NCI-H510A (cell line): ENCODE data around the gene ITGA5.

Experiments
- DNase-seq: peaks from one replicate; lab custom pipeline; 2025; lab: John Stamatoyannopoulos, UW

Gene ITGA5

DNA sequence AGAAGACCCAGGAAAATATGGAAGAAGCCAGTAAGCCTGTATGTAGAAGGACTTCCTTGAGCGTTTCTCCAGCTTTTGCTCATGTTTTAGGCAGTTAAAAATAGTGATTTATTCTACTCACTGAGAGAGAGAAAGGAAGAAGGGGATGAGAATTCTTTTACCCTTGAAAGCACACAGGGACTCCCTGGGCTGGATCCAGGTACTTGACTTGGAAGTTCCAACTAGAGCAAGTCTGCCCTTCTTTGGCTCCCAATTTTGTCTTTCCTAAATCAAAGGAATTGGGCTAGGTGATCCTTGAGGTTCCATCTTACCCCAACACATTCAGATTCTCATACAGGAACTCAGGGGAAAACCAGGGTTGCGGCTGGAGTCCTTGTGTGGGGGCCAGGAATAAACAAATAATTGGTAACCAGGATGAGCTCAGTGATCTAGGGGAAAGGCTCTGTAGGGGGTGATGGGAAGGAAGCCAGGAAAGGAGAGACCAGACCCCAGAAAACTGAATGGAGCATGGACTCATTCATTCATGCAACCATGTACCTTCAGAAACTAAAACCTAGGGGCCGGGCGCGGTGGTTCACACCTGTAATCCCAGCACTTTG is 11.5 kb upstream of the ITGA5 start:
- DNase-seq = no peak

- no peak for DNase-seq
Observed at GRCh38 chr12:54429014-54429471, 10.0 kb upstream of the ITGA5 start.

GRCh38 chr12:54428050-54429013 is 9.3 kb upstream of the ITGA5 start:
- no peak for DNase-seq

- DNase-seq = no peak
Observed at GRCh38 chr12:54427106-54427505, 8.0 kb upstream of the ITGA5 start.

GRCh38 chr12:54426690-54427089 is 7.6 kb upstream of the ITGA5 start:
- no peak for DNase-seq

GRCh38 chr12:54425702-54426101 is 6.6 kb upstream of the ITGA5 start:
- DNase-seq = no peak

GRCh38 chr12:54424224-54424623 is 5.2 kb upstream of the ITGA5 start:
- DNase-seq = no peak

DNA sequence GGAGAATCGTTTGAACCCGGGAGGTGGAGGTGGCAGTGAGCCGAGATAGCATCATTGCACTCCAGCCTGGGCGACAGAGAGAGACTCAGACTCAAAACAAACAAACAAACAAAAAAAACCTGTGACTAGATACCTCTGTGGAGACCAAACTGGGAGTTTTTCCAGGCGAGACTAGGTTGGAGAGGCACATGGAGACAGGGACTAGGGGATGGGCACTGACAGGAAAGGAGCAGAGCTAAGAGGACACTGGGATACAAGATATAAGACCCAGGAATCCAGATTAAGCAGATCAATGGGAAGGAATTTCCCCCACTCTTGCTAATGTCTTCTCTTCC is 4.7 kb upstream of the ITGA5 start:
- no peak for DNase-seq

DNA sequence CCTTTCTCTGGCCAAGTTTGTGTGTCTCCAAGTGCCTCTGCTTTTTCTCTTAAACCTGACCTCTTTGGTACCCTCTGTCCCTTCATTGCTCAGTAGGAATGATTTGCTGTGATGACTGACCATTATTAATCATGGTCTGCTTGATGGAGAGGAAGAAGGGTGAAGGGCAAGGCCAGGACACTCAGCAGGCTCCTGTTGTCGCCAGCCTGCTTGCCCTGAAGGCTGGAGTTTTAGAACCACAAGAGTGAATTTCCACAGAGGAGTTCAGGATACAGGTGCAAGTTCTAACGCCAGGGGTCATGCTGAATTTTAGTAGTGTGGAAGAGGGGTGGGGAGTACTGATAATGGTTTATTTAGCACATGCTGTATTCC is 2.8 kb upstream of the ITGA5 start:
- DNase-seq = no peak

DNA sequence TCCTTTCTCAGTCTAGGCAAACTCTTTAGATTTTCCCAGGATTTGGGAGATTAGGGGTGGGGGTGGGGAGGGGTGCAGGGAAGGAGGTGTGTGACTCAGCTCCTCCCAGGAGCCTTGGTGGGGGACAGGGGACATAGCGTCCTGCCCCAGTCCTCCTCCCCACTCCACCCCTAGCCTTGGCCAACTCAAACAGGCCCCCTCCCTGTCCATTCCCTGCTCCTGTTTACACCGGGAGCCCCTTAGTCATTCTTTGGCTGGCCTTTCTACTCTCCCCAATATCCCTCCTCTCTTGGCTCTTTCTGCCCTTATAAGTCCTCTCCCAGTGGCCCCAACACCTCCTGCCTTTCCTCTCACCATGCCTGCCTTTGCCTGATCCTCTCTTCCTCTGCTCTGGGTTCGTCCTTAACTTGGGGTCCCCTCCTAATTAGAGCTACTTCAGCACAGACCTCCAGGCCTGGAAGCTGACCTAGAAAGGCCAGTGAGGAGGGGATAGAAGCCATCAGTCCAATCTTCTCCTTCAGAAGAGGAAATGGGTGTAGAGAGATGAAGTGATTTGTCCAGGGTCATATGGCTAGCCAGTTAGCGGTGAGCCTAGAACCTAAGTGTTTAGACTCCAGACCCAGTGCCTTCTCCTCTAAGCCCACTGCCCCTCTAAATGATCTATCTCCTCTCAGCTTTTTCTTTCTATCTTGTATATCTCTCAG is 2.3 kb upstream of the ITGA5 start:
- no peak for DNase-seq

DNA sequence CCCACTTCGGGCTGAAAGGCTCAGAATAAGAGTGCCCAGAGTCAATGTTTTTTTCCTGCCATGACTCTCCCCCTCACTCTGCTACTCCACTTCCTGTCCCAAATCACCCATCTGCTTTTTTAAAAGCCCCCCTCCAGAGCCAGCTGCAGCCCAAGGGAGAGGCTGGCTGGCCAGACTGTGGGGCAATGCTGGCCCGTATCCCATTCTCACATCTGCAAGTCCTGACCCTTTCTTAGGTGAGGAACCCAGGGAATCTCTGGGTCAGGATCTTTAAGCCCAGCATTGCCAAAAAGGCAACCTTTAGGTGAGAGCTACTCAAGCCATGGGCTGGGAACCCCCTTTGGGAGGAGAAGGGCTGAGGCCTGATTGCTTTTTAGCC is 1.7 kb upstream of the ITGA5 start:
- DNase-seq = no peak

GRCh38 chr12:54418441-54419087 is 502 bp downstream of the ITGA5 start:
- DNase-seq = no peak

GRCh38 chr12:54417712-54418440 is 1.2 kb downstream of the ITGA5 start:
- DNase-seq = no peak

DNA sequence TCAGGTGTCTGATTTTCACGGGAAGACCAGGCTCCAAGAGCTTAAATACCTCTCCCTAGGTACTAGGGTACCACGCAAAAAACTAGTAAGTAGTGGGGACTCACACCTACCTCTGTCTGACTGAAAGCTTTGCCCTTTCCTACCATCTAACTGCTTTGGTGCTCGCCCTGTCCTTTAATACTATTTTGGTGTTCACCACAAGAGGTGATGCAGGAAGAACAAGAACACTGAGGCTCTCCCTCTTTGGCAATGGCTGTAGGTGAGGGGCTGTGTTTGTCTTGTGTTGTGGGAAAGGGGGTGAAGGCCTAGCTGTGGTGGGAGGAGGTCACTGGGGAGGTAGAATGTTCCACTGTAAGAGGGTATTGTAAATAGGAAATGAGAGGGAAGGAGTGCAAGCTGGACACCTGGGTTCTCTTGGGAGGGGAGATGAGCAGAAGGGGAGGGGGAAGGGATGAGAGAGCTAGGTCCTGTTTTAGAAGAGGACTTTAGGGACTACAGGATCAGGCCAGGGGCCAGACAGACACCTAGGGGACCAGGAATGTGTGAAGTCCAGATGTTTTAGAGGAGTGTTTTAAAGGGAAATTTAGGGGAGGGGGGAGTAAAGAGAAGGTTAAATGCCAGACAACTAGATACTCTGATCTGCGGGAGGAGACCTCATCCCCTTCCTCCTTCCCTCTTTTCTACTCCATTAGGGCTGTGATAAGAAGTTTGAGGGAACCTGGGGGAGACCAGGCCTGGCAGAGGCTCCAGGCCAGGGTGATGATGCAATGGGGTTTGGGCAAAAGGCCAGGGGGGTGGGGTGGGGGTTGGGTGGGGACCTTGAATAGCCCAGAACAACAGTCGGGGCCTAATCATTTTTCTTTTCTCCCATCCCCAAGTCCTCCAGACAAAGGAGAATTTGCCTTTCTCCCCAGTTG is 2.1 kb downstream of the ITGA5 start:
- DNase-seq = no peak

DNA sequence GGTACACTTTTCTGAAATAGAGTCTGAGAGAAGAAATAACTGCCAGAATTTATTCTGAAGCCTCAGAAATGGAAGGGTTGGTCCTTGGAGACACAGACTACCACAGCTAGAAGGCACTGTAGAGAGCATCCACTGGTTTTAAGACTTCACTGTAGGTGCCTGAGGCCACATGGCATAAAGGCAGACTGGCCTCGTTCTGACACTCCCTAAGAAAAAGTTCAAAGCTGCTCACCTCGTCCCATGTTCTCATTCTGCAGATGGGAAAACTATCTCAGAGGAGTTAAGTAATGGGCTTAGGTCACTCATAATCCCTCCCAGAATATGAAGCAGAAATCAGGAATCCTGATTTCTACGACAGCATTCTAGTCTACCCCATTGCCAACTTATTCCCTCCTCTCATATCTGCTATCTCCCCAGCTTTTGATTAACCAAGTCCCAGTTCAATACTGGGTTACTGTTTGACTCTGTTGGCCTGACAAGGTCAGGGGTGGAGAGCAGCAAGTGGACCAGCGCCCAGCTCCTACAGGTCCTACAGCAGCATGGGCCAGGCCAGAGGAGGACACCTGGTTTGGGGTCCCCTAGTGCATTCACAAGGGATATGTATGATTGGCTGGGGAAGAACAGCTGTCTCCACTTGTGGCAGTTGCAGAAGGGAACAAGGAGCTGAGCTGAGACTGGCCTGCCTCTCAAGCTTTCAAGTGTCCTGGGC is 3.7 kb downstream of the ITGA5 start:
- no peak for DNase-seq

GRCh38 chr12:54413284-54414190 is 5.5 kb downstream of the ITGA5 start:
- no peak for DNase-seq

- no peak for DNase-seq
Observed at GRCh38 chr12:54412786-54413185, 6.3 kb downstream of the ITGA5 start.

GRCh38 chr12:54412348-54412747 is 6.7 kb downstream of the ITGA5 start:
- no peak for DNase-seq
